IMR-90 (cell line): ENCODE measurements around the gene ZNF587B.
A peak's percentile ranks its signal among the peaks of the same experiment; 100 is the strongest.

Experiments
- BHLHE40 ChIP-seq: fragments of 150-350 bp; IDR thresholded peaks from 2 replicates; pipeline ENCODE4 v1.6.1; 2016; ENCODE audit warnings: mild to moderate bottlenecking, low read depth, low read length
- CTCF ChIP-seq: conservative IDR thresholded peaks from 2 replicates; pipeline ENCODE4 v1.5.1; 2012; ENCODE audit warnings: mild to moderate bottlenecking, low read depth, low read length, improper control_type of control experiment
- ELK1 ChIP-seq: fragments of 150-350 bp; IDR thresholded peaks from 2 replicates; pipeline ENCODE4 v1.6.1; 2016; ENCODE audit warnings: low read depth, mild to moderate bottlenecking, low read length, moderate library complexity, borderline replicate concordance
- MAFK ChIP-seq: IDR thresholded peaks from 2 replicates; pipeline ENCODE4 v1.6.1; 2012; ENCODE audit warnings: low read depth, low read length, improper control_type of control experiment
- MXI1 ChIP-seq: IDR thresholded peaks from 2 replicates; pipeline ENCODE4 v1.6.1; 2012; ENCODE audit warnings: low read depth, mild to moderate bottlenecking, low read length, moderate library complexity, borderline replicate concordance
- NFE2L2 ChIP-seq: fragments of 150-350 bp; IDR thresholded peaks from 2 replicates; pipeline ENCODE4 v1.6.1; 2016; ENCODE audit warnings: low read depth, mild to moderate bottlenecking, low read length
- POLR2A ChIP-seq: IDR thresholded peaks from 2 replicates; pipeline ENCODE4 v1.6.1; 2012; ENCODE audit warnings: mild to moderate bottlenecking, low read depth, low read length
- RAD21 ChIP-seq: IDR thresholded peaks from 2 replicates; pipeline ENCODE4 v1.6.1; 2012; ENCODE audit warnings: low read length, improper control_type of control experiment
- SMC3 ChIP-seq: fragments of 150-350 bp; IDR thresholded peaks from 2 replicates; pipeline ENCODE4 v1.6.1; 2016; ENCODE audit warnings: low read depth, mild to moderate bottlenecking, antibody characterized with exemption, low read length, moderate library complexity
- TF ChIP-seq, protein P1 (sequence below): fragments of 150-350 bp; IDR thresholded peaks from 2 replicates; pipeline ENCODE4 v1.6.1; 2017; ENCODE audit warnings: mild to moderate bottlenecking, antibody characterized with exemption, low read length, low read depth

- TF ChIP-seq POLR2A (peak; percentile 85), CTCF (no peak), ELK1 (no peak), SMC3 (no peak; the same call in 1 of the 2 replicates), MAFK (no peak), RAD21 (0 out of 2 replicates have a peak, but pooled peaks have one; percentile 2), NFE2L2 (no peak), MXI1 (peak; percentile 60; the same call in 1 of the 2 replicates), BHLHE40 (no peak)
- TF ChIP-seq, protein P1, sequence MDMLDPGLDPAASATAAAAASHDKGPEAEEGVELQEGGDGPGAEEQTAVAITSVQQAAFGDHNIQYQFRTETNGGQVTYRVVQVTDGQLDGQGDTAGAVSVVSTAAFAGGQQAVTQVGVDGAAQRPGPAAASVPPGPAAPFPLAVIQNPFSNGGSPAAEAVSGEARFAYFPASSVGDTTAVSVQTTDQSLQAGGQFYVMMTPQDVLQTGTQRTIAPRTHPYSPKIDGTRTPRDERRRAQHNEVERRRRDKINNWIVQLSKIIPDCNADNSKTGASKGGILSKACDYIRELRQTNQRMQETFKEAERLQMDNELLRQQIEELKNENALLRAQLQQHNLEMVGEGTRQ = peak; percentile 53
These were observed 15.4 kb upstream of the ZNF587B start, which contains the start of gene ZNF552 for GRCh38 chr19:57814505-57815246.
